K562 (cell line): ENCODE measurements around the gene RBP7. TPM values are rescaled to one million over a fixed set of nuclear protein-coding genes. Genes with fewer than 3 reads are reported as not detected.
A peak's percentile ranks its signal among the peaks of the same experiment; 100 is the strongest.

Source experiments
- ARID4B ChIP-seq: sonication (generic); formaldehyde crosslinking; IDR thresholded peaks from 2 replicates; pipeline ENCODE4 v1.8.0; 2022; ENCODE audit warnings: mild to moderate bottlenecking, missing genetic modification reagents
- CXXC5 ChIP-seq: fragments of 250-450 bp; sonication (Bioruptor Pico); IDR thresholded peaks from 2 replicates; pipeline ENCODE4 v1.8.0; 2022; ENCODE audit warnings: inconsistent platforms, mild to moderate bottlenecking, moderate library complexity
- DMBX1 ChIP-seq: fragments of 250-450 bp; sonication (Bioruptor Pico); IDR thresholded peaks from 2 replicates; pipeline ENCODE4 v1.8.0; 2022; ENCODE audit warnings: inconsistent platforms, mild to moderate bottlenecking, moderate library complexity, borderline replicate concordance
- ETV5 ChIP-seq: sonication (generic); formaldehyde crosslinking; IDR thresholded peaks from 2 replicates; pipeline ENCODE4 v1.4.0; 2020; ENCODE audit warnings: low read depth, mild to moderate bottlenecking, missing genetic modification reagents
- GTF2A2 ChIP-seq: IDR thresholded peaks from 2 replicates; pipeline ENCODE4 v1.6.1; 2016; ENCODE audit warnings: mild to moderate bottlenecking, missing genetic modification characterization, missing compliant biosample characterization
- HDAC3 ChIP-seq: fragments of 450-650 bp; IDR thresholded peaks from 2 replicates; pipeline ENCODE4 v1.6.1; 2018; ENCODE audit warnings: borderline replicate concordance, mild to moderate bottlenecking, moderate library complexity; ENCODE audit not compliant: partially characterized antibody
- HMGXB4 ChIP-seq: sonication (generic); formaldehyde crosslinking; IDR thresholded peaks from 2 replicates; pipeline ENCODE4 v1.8.1; 2023; ENCODE audit warnings: mild to moderate bottlenecking, missing genetic modification reagents
- MAFG ChIP-seq: fragments of 450-650 bp; conservative IDR thresholded peaks from 2 replicates; pipeline ENCODE4 v1.6.1; 2016; ENCODE audit warnings: missing genetic modification characterization, missing compliant biosample characterization
- MTF1 ChIP-seq: fragments of 250-450 bp; sonication (Bioruptor Pico); IDR thresholded peaks from 2 replicates; pipeline ENCODE4 v1.9.0; 2021; ENCODE audit warnings: moderate library complexity, mild to moderate bottlenecking, inconsistent platforms, borderline replicate concordance
- NONO ChIP-seq, 2 experiments: fragments of 200-400 bp in 1 of 2; fragments of 450-650 bp in 1 of 2; formaldehyde crosslinking in 1 of 2; IDR thresholded peaks; 2 replicates each; pipeline ENCODE4 v1.6.1; 2017; ENCODE audit warnings: low read depth in 2 of 2, mild to moderate bottlenecking in 2 of 2, moderate library complexity in 2 of 2, low read length in 1 of 2
- PHB ChIP-seq: fragments of 250-450 bp; sonication (Bioruptor Pico); IDR thresholded peaks from 2 replicates; pipeline ENCODE4 v1.5.0; 2021
- RHOXF2B ChIP-seq: fragments of 250-450 bp; sonication (Bioruptor Pico); conservative IDR thresholded peaks from 2 replicates; pipeline ENCODE4 v1.5.1; 2021
- SIN3B ChIP-seq: fragments of 450-650 bp; IDR thresholded peaks from 2 replicates; pipeline ENCODE4 v1.6.1; 2017; ENCODE audit warnings: low read depth, mild to moderate bottlenecking, moderate library complexity
- SMARCA4 ChIP-seq: fragments of 450-650 bp; IDR thresholded peaks from 2 replicates; pipeline ENCODE4 v1.6.1; 2016
- SMARCC2 ChIP-seq: fragments of 450-650 bp; IDR thresholded peaks from 2 replicates; pipeline ENCODE4 v1.6.1; 2017; ENCODE audit warnings: antibody characterized with exemption, moderate library complexity, mild to moderate bottlenecking, low read depth
- XRCC5 ChIP-seq: fragments of 200-400 bp; formaldehyde crosslinking; IDR thresholded peaks from 2 replicates; pipeline ENCODE4 v1.6.1; 2017; ENCODE audit warnings: low read depth, mild to moderate bottlenecking, low read length
- ZNF766 ChIP-seq: fragments of 200-800 bp; sonication (Bioruptor generic); conservative IDR thresholded peaks from 2 replicates; pipeline ENCODE4 v1.6.1; 2016; ENCODE audit warnings: missing genetic modification characterization, missing compliant biosample characterization
- ZNF77 ChIP-seq: fragments of 250-450 bp; sonication (Bioruptor Pico); IDR thresholded peaks from 2 replicates; pipeline ENCODE4 v1.5.0; 2020
- polyA plus RNA-seq, 8 experiments: library from polyadenylated mRNA; depleted of rRNA in 4 of 8; stranded (reverse) in 5 of 8; unstranded in 3 of 8; fragments of >200 nt; fragmentation: Nextera tagmentation in 2 of 8; fragmentation: Illumina TruSeq in 1 of 8; extraction: Ambion mirVana in 2 of 8; extraction: Trizol in 1 of 8; gene quantifications; 2 replicates each; pipeline versions ENCODE4 v1.2.1 to v1.2.3, GENCODE V29; 2011 to 2014; ENCODE audit warnings: inconsistent platforms in 1 of 8, missing spikeins in 1 of 8
- total RNA-seq, 7 experiments: library from RNA; depleted of rRNA in 6 of 7; stranded (reverse); fragments of >200 nt in 6 of 7; fragmentation: Illumina TruSeq in 2 of 7; extraction: Trizol in 2 of 7; gene quantifications; 2 replicates each; pipeline versions ENCODE4 v1.2.1 to v1.2.3, GENCODE V29; 2011 to 2021; ENCODE audit warnings: low replicate concordance in 1 of 7
- TF ChIP-seq, protein P1 (sequence below), 3 experiments: fragments of 200-800 bp in 1 of 3; fragments of 250-450 bp in 1 of 3; fragments of 450-650 bp in 1 of 3; sonication (Bioruptor Pico) in 1 of 3; sonication (Bioruptor generic) in 1 of 3; formaldehyde crosslinking in 1 of 3; IDR thresholded peaks; 2 replicates each; pipeline versions ENCODE4 v1.6.1 to v1.8.0; 2016 to 2022; ENCODE audit warnings: mild to moderate bottlenecking in 2 of 3, missing genetic modification characterization in 2 of 3, missing compliant biosample characterization in 1 of 3, moderate library complexity in 1 of 3

The RBP7 gene
- total and polyA plus RNA-seq, 9 of the 15 experiments (the other 6 are each of a cell fraction or from before 2014, with no cell fraction given): not detected

DNA sequence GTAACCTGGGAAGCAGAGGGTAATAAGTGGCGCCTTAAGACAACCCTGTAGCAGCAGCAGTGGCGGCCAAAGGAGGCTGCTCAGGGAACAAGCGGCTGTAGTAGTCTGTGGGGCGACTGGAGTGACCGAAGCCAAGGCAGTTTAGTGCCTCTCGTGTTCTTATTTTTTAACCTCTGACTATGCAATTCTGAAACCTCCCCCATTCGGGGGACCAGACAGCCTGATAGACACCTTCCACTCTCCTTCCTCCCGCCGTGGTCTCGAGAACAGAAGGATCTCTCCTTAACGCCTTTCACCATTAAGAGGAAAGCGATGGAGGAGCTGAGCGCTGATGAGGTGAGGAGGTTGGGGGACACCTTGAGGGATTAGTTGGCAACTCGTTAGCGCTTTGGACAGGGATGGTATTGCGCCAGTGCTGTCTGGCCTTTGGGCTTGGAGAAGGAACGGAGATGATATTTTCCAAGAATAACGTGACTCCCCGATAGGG, 36.4 kb downstream of the RBP7 start (continued):
- TF ChIP-seq ARID4B (no peak), SMARCA4 (no peak; the same call in 1 of the 2 replicates), MTF1 (CRISPR knock-in tag) (no peak), ETV5 (CRISPR knock-in tag) (peak; percentile 42; the same call in 1 of the 2 replicates), ZNF766 (peak; percentile 73; the same call in 1 of the 2 replicates), DMBX1 (no peak), HDAC3 (no peak), RHOXF2B (no peak), HMGXB4 (CRISPR knock-in tag) (no peak), PHB (no peak), NONO (IDR thresholded peaks at IDR 0.05; ENCODE audit: low read depth in 2 of 2, low read length in 1 of 2) (no peak), CXXC5 (CRISPR knock-in tag) (no peak), SMARCC2 (0 out of 2 replicates have a peak, but pooled peaks have one; percentile 32), GTF2A2 (tag) (no peak), ZNF77 (CRISPR knock-in tag) (no peak), SIN3B (no peak), XRCC5 (peak; percentile 37; the same call in 1 of the 2 replicates), MAFG (peak; percentile 32; the same call in 1 of the 2 replicates)
- TF ChIP-seq, protein P1, sequence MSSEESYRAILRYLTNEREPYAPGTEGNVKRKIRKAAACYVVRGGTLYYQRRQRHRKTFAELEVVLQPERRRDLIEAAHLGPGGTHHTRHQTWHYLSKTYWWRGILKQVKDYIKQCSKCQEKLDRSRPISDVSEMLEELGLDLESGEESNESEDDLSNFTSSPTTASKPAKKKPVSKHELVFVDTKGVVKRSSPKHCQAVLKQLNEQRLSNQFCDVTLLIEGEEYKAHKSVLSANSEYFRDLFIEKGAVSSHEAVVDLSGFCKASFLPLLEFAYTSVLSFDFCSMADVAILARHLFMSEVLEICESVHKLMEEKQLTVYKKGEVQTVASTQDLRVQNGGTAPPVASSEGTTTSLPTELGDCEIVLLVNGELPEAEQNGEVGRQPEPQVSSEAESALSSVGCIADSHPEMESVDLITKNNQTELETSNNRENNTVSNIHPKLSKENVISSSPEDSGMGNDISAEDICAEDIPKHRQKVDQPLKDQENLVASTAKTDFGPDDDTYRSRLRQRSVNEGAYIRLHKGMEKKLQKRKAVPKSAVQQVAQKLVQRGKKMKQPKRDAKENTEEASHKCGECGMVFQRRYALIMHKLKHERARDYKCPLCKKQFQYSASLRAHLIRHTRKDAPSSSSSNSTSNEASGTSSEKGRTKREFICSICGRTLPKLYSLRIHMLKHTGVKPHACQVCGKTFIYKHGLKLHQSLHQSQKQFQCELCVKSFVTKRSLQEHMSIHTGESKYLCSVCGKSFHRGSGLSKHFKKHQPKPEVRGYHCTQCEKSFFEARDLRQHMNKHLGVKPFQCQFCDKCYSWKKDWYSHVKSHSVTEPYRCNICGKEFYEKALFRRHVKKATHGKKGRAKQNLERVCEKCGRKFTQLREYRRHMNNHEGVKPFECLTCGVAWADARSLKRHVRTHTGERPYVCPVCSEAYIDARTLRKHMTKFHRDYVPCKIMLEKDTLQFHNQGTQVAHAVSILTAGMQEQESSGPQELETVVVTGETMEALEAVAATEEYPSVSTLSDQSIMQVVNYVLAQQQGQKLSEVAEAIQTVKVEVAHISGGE (CRISPR knock-in tag; IDR thresholded peaks at IDR 0.05): peak in 1 of 3 experiments; percentile 31; a peak in 1 of 6 replicates
